HL-60/S4 treated with phorbol 12-myristate 13-acetate at 8.2 ng/mL for 4 days and 3 days (cell line): ENCODE data around the gene ZFP36L1.

Experiments used
- in situ Hi-C: fragments of 300-500 bp; cut with MboI; formaldehyde crosslinking; loops from 2 replicates; pipeline ENCODE4 v1.15.0; 2022; ENCODE audit warnings: low sequenced_read_pairs

The ZFP36L1 gene

DNA sequence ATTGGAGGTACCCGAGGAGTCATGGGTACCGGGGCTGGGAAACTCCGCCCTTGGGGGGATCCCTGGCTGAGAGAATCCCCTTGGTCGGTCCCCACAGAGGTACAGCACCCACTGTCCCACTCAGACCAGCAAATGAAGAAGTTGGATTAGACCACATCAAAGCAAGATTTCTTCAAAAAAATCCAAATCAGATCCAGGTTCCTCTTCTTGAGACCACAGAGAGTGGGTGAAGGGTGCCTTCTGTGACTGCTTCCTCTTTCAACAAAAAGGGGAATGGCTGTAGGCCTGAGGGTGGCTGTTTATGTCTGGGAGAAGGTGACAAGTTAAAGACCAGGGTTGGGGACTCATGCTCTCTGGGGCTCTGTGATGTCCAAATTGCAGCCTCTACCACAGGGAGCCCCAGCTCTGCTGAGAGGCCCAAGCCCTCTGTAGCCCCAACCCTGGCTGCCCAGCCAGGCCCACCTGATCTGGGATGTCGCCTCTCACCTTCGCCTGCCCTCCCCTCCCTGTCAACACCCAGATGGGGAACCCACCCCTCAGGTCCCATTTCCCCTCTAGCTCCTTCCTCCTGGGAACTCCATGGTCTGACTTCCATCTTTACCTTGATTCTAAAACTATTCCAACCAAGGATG lies 50.9 kb downstream of the ZFP36L1 start:
- in situ Hi-C loops, result no loop called here

DNA sequence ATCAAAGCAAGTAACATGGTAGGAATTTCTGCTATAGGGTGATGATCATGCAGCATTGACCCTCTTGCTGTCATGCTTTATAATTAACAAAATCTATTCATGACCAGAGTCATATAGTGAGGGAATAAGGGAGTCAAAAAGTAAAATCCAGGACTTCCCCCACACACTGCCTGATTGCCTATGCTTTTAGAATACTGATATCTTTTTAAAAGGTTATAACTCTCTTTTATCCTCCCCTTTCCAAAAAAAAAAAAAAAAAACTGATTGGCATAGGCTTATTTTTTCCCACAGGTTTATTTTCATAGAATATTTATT lies 51.4 kb downstream of the ZFP36L1 start:
- in situ Hi-C loops, result no loop called here

DNA sequence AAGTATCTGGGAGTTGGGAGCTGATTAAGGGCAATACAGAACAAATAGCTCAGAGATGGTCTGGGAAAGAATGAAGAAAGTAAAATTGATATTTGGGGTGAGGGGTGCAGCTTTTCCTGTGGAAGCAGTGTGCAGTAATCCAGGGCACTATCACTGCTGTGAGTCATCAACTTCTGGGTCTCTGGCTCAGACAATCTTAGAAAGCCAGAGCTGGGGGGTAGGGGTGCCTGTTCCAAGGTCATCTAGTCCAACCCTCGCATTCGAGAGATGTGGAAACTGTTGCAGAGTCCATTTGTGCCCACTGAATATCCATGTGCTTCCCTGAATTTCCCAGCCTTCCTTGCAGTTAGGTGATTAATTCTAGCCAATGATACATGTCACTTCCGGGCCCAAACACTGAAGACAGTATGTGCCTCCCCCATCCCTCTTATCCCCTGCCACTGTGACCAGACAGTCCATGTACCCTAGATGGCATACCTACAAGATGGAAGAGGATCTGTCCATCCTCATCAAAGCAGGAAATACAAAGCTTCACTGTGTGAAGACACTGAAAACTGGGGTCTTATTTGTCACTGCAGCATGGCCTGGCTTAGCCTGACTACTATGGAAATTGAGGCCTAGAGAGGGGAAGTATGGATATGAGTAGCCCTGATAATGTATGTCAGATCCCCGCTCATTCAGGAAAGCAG lies 51.9 kb downstream of the ZFP36L1 start:
- in situ Hi-C loops, result no loop called here

DNA sequence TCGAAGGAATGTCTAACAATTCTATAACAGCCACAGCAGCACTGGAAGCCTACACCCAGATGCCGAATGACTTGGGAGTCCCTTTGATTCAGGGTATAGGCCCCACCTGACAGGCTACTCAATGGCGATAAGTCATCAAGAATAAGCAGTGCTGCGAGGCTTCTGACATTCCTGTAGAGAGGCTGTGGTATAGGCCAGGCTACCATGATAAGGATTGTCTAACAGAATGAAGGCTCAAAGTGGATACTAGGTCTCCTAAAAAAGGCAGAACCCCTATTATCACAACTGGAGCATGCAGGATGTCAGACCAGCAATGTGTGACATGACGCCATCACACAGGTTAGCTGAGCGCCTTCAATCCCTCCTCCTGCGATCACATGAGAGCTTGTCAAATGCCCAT lies 53.2 kb downstream of the ZFP36L1 start:
- in situ Hi-C loops, result no loop called here

DNA sequence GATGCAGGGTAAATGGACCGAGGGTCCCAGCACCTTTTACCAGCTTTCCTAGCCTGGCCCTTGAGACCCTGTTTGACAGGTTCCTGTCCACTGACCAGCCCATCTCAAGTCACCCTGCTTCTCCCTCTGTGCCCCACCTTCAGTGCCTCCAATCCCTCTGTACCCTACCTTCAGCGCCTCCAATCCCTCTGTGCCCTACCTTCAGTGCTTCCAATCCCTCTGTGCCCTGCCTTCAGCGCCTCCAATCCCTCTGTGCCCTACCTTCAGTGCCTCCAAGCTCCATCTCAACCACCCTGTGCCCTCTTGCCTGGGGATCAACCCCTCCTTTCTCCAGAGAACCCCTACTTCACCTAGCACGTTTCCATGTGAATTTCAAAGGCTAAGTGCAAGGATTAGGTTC lies 54.3 kb downstream of the ZFP36L1 start:
- in situ Hi-C loops, result no loop called here
